ENCODE data around the gene KIAA2012. TPM values are rescaled to one million over a fixed set of nuclear protein-coding genes. Genes with fewer than 3 reads are reported as not detected.
A peak's percentile ranks its signal among the peaks of the same experiment; 100 is the strongest.

KIAA2012 gene
- total RNA-seq, 1 experiment from 2014 or later: not detected

DNA sequence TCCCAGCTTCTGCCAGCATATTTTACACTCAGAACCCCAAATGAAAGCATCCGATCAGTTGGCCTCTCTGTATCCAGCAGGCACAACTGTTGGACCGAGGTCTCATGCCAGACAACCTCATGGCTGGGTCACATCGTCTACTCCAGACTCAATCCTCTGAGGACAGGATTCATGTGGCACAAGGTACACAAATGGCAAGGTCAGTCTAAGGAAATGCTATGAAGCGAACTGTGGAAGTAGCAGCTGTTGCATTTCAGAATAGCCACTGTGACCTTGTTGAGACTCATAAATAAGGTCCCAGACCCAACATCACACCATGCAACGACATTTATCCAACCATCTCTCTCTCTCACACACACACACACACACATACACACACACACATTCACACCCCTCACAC is 46.5 kb upstream of the KIAA2012 start:
- intact Hi-C loops (cut with micrococcal nuclease; ENCODE audit: unreplicated experiment): no loop called here
- no peak for DNase-seq
- Mint-ChIP-seq H3K27ac (ENCODE audit: unreplicated experiment) (no peak overlapping the region), H3K4me3 (ENCODE audit: low read depth, unreplicated experiment) (no peak overlapping the region), H3K4me1 (ENCODE audit: low read depth, unreplicated experiment) (no peaks in the 10 kb centered on the region), H3K27me3 (ENCODE audit: unreplicated experiment) (peaks cover 43% of the 10 kb centered on the region), H3K36me3 (ENCODE audit: insufficient read depth, unreplicated experiment) (no peaks in the 10 kb centered on the region), H3K9me3 (ENCODE audit: low read depth, unreplicated experiment) (no peaks in the 10 kb centered on the region)
- BruUV-seq (replicated peaks): no TSS peak
- TF ChIP-seq, protein P1, sequence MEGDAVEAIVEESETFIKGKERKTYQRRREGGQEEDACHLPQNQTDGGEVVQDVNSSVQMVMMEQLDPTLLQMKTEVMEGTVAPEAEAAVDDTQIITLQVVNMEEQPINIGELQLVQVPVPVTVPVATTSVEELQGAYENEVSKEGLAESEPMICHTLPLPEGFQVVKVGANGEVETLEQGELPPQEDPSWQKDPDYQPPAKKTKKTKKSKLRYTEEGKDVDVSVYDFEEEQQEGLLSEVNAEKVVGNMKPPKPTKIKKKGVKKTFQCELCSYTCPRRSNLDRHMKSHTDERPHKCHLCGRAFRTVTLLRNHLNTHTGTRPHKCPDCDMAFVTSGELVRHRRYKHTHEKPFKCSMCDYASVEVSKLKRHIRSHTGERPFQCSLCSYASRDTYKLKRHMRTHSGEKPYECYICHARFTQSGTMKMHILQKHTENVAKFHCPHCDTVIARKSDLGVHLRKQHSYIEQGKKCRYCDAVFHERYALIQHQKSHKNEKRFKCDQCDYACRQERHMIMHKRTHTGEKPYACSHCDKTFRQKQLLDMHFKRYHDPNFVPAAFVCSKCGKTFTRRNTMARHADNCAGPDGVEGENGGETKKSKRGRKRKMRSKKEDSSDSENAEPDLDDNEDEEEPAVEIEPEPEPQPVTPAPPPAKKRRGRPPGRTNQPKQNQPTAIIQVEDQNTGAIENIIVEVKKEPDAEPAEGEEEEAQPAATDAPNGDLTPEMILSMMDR (IDR thresholded peaks at IDR 0.05; ENCODE audit: unreplicated experiment): no peak
- CTCF ChIA-PET: interaction anchor here (0.6 kb wide), 1 partner anchor 136 kb away, joined by 5 read pairs; no protein-coding TSS in a partner anchor

- no peaks in the 10 kb centered on the region for H3K4me1 Mint-ChIP-seq (ENCODE audit: low read depth, unreplicated experiment)
- CTCF ChIA-PET: no interaction called here
Measured at GRCh38 chr2:202030691-202031090, 42.4 kb upstream of the KIAA2012 start.

DNA sequence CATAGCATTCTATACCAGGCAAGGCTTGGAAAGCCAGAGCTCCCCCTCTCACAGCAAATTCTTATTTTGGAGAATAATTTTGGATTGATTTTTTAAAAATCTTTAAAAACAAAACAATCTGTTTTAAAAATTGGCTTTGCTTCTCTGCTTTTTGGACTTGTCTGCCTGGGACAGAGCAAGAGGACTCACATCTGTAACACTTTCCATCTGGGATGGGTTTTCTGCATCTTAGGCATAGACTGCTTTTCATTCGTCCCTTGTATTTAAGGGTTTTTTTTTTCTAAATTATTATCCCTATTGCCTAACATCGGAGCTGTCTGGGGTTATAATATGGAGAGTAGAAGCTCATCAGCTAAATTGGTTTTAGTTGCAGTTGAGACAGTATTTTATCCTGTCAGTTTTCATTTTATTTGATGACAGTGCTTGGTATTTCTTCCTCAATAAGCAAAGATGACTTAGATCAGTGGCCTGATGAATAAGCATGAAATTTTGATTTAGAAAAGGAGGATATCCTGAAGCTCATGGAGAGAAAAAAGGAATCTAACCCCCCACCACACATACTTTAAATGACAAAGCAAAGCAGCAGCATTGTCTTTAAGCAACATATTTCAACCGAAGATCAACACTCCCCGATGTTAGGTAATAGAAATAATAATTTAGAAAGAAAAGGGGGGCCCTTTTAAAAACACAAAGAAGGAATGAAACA is 41.7 kb upstream of the KIAA2012 start:
- H3K27ac Mint-ChIP-seq (ENCODE audit: unreplicated experiment): no peak overlapping the region
- TF ChIP-seq, protein P1 (IDR thresholded peaks at IDR 0.05; ENCODE audit: unreplicated experiment): no peak
- H3K9me3 Mint-ChIP-seq (ENCODE audit: low read depth, unreplicated experiment): no peaks in the 10 kb centered on the region
- no peaks in the 10 kb centered on the region for H3K4me1 Mint-ChIP-seq (ENCODE audit: low read depth, unreplicated experiment)
- H3K36me3 Mint-ChIP-seq (ENCODE audit: insufficient read depth, unreplicated experiment): peaks cover 23% of the 10 kb centered on the region
- no TSS peak for BruUV-seq (replicated peaks)
- peaks cover 10% of the 10 kb centered on the region for H3K27me3 Mint-ChIP-seq (ENCODE audit: unreplicated experiment)
- intact Hi-C loops (cut with micrococcal nuclease; ENCODE audit: unreplicated experiment): no loop called here
- CTCF ChIA-PET: no interaction called here
- no peak for DNase-seq
- no peak overlapping the region for H3K4me3 Mint-ChIP-seq (ENCODE audit: low read depth, unreplicated experiment)

More at GRCh38 chr2:202030691-202031090, 42.4 kb upstream of the KIAA2012 start:
- peaks cover 17% of the 10 kb centered on the region for H3K27me3 Mint-ChIP-seq (ENCODE audit: unreplicated experiment)
- H3K4me3 Mint-ChIP-seq (ENCODE audit: low read depth, unreplicated experiment): no peak overlapping the region
- intact Hi-C loops (cut with micrococcal nuclease; ENCODE audit: unreplicated experiment): no loop called here
- TF ChIP-seq, protein P1 (IDR thresholded peaks at IDR 0.05; ENCODE audit: unreplicated experiment): no peak
- peaks cover 23% of the 10 kb centered on the region for H3K36me3 Mint-ChIP-seq (ENCODE audit: insufficient read depth, unreplicated experiment)
- BruUV-seq (replicated peaks): no TSS peak
- H3K27ac Mint-ChIP-seq (ENCODE audit: unreplicated experiment): no peak overlapping the region
- DNase-seq: no peak
- H3K9me3 Mint-ChIP-seq (ENCODE audit: low read depth, unreplicated experiment): no peaks in the 10 kb centered on the region

- Mint-ChIP-seq H3K36me3 (ENCODE audit: insufficient read depth, unreplicated experiment) (peaks cover 23% of the 10 kb centered on the region), H3K9me3 (ENCODE audit: low read depth, unreplicated experiment) (no peaks in the 10 kb centered on the region), H3K27ac (ENCODE audit: unreplicated experiment) (peak overlapping the region; percentile 11), H3K4me1 (ENCODE audit: low read depth, unreplicated experiment) (no peaks in the 10 kb centered on the region), H3K27me3 (ENCODE audit: unreplicated experiment) (no peaks in the 10 kb centered on the region), H3K4me3 (ENCODE audit: low read depth, unreplicated experiment) (no peak overlapping the region)
- BruUV-seq (replicated peaks): no TSS peak
- CTCF ChIA-PET: no interaction called here
- TF ChIP-seq, protein P1 (IDR thresholded peaks at IDR 0.05; ENCODE audit: unreplicated experiment): no peak
- intact Hi-C loops (cut with micrococcal nuclease; ENCODE audit: unreplicated experiment): no loop called here
- peak; percentile 65 for DNase-seq
Measured at GRCh38 chr2:202032846-202033316, 40.2 kb upstream of the KIAA2012 start.

Data from Calu3 (cell line).